SU-DHL-6 (cell line): ENCODE data around the gene RAB31.

Source experiments
- H2AFZ ChIP-seq: fragments of 200-600 bp; sonication (generic); 2 replicates; pipeline ENCODE4 v1.6.1; 2014; ENCODE audit warnings: low read depth, mild to moderate bottlenecking, moderate library complexity, mixed read lengths, antibody characterized with exemption, low read length; ENCODE audit not compliant: severe bottlenecking
- H3F3A ChIP-seq: fragments of 200-600 bp; shearing (Covaris generic); 2 replicates; pipeline ENCODE4 v1.6.0; 2016; ENCODE audit warnings: antibody characterized with exemption, mild to moderate bottlenecking; ENCODE audit not compliant: insufficient read depth
- H3K27ac ChIP-seq: fragments of 200-600 bp; sonication (generic); 2 replicates; pipeline ENCODE4 v1.5.1; 2016; ENCODE audit warnings: low read depth, mild to moderate bottlenecking, low read length, moderate library complexity, mixed read lengths
- H3K27me3 ChIP-seq: fragments of 200-600 bp; sonication (generic), shearing (Covaris generic); 2 replicates; pipeline ENCODE4 v1.6.0; 2014; ENCODE audit warnings: mild to moderate bottlenecking, low read length
- H3K36me3 ChIP-seq: fragments of 200-600 bp; sonication (generic); 2 replicates; pipeline ENCODE4 v1.6.1; 2014; ENCODE audit warnings: mild to moderate bottlenecking, low read length, mixed read lengths
- H3K4me2 ChIP-seq: fragments of 300-600, 200-600 bp; shearing (Covaris generic), sonication (generic); 2 replicates; pipeline ENCODE4 v1.6.0; 2014; ENCODE audit warnings: low read length, low read depth, mild to moderate bottlenecking; ENCODE audit not compliant: poor library complexity, severe bottlenecking
- H3K4me3 ChIP-seq: fragments of 200-600 bp; sonication (generic); 2 replicates; pipeline ENCODE4 v1.5.1; 2014; ENCODE audit warnings: antibody characterized with exemption, low read length, mild to moderate bottlenecking, mixed read lengths; ENCODE audit not compliant: insufficient read depth, poor library complexity, severe bottlenecking
- H3K79me2 ChIP-seq: fragments of 200-600 bp; sonication (generic); 2 replicates; pipeline ENCODE4 v1.6.1; 2014; ENCODE audit warnings: mild to moderate bottlenecking, low read length, moderate library complexity; ENCODE audit not compliant: insufficient read depth
- H3K9ac ChIP-seq: fragments of 200-600 bp; sonication (generic); 2 replicates; pipeline ENCODE4 v1.7.0; 2014; ENCODE audit warnings: mild to moderate bottlenecking, low read length
- H3K9me2 ChIP-seq: fragments of 200-600 bp; sonication (generic); replicated peaks from 2 replicates; pipeline ENCODE4 v1.6.1; 2014; ENCODE audit warnings: low read length; ENCODE audit not compliant: insufficient read depth
- H3K9me3 ChIP-seq: fragments of 200-600 bp; sonication (generic); 2 replicates; pipeline ENCODE4 v1.6.1; 2014; ENCODE audit warnings: low read length, mixed read lengths; ENCODE audit not compliant: insufficient read depth
- H4K20me1 ChIP-seq: fragments of 200-600 bp; sonication (generic); 2 replicates; pipeline ENCODE4 v1.6.1; 2014; ENCODE audit warnings: low read depth, mild to moderate bottlenecking, antibody characterized with exemption, low read length, moderate library complexity, mixed read lengths
- CTCF ChIP-seq: fragments of 200-600 bp; sonication (generic); IDR thresholded peaks from one replicate; pipeline ENCODE4 v1.5.1; 2017; ENCODE audit warnings: antibody characterized with exemption, mild to moderate bottlenecking, low read length, moderate library complexity; ENCODE audit not compliant: insufficient read depth, poor library complexity, severe bottlenecking
- EZH2phosphoT487 ChIP-seq: fragments of 200-600 bp; sonication (generic), shearing (Covaris generic); conservative IDR thresholded peaks from 2 replicates; pipeline ENCODE4 v1.6.1; 2018; ENCODE audit warnings: mild to moderate bottlenecking, antibody characterized with exemption, low read length, moderate library complexity, mixed read lengths

Gene RAB31

GRCh38 chr18:9738266-9738969, 30.3 kb downstream of the RAB31 start:
- Histone ChIP-seq H3F3A (no peaks in the 10 kb centered on the region), H3K9me3 (no peaks in the 10 kb centered on the region), H3K9ac (no peak overlapping the region), H3K4me2 (no peak overlapping the region), H3K27me3 (no peaks in the 10 kb centered on the region), H3K36me3 (no peaks in the 10 kb centered on the region), H3K79me2 (no peaks in the 10 kb centered on the region), H4K20me1 (no peaks in the 10 kb centered on the region), H2AFZ (no peak overlapping the region), H3K9me2 (no peaks in the 10 kb centered on the region), H3K27ac (no peak overlapping the region), H3K4me3 (no peak overlapping the region)
- TF ChIP-seq CTCF: no peak

GRCh38 chr18:9739516-9739915, 31.4 kb downstream of the RAB31 start:
- Histone ChIP-seq H4K20me1 (no peaks in the 10 kb centered on the region), H2AFZ (no peak overlapping the region), H3K9me3 (no peaks in the 10 kb centered on the region), H3K27me3 (no peaks in the 10 kb centered on the region), H3F3A (no peaks in the 10 kb centered on the region), H3K79me2 (no peaks in the 10 kb centered on the region), H3K9me2 (no peaks in the 10 kb centered on the region; the same call in 1 of the 2 replicates), H3K9ac (no peak overlapping the region), H3K36me3 (no peaks in the 10 kb centered on the region), H3K4me2 (no peak overlapping the region), H3K4me3 (no peak overlapping the region), H3K27ac (no peak overlapping the region)
- TF ChIP-seq CTCF (no peak), EZH2phosphoT487 (no peak)

GRCh38 chr18:9740071-9740470, 32.0 kb downstream of the RAB31 start:
- TF ChIP-seq EZH2phosphoT487 (no peak), CTCF (no peak)
- Histone ChIP-seq H3K79me2 (no peaks in the 10 kb centered on the region), H3K4me2 (no peak overlapping the region)

More at GRCh38 chr18:9740071-9740470, 32.0 kb downstream of the RAB31 start:
- Histone ChIP-seq H4K20me1 (no peaks in the 10 kb centered on the region), H3K4me3 (no peak overlapping the region), H3K9me3 (no peaks in the 10 kb centered on the region), H2AFZ (no peak overlapping the region), H3F3A (no peaks in the 10 kb centered on the region), H3K27me3 (no peaks in the 10 kb centered on the region), H3K9me2 (no peaks in the 10 kb centered on the region; the same call in 1 of the 2 replicates), H3K9ac (no peak overlapping the region), H3K36me3 (no peaks in the 10 kb centered on the region), H3K27ac (no peak overlapping the region)
